Uterus (tissue), 2 donors: ENCODE results near the gene ADIRF.

Experiments used
- POLR2A ChIP-seq, 2 donors: fragments of 450-650 bp; IDR thresholded peaks; one replicate each; pipeline ENCODE4 v1.6.1; 2016; ENCODE audit warnings: antibody characterized with exemption in 2 of 2, mild to moderate bottlenecking in 1 of 2, moderate library complexity in 1 of 2
- TF ChIP-seq, protein P1 (sequence below), 4 experiments: fragments of 200-600 bp in 2 of 4; fragments of 450-650 bp in 2 of 4; sonication (generic) in 2 of 4; IDR thresholded peaks; one replicate each; pipeline ENCODE4 v1.5.1; 2016 to 2019; ENCODE audit warnings: antibody characterized with exemption in 4 of 4, mild to moderate bottlenecking in 2 of 4, moderate library complexity in 1 of 4

DNA sequence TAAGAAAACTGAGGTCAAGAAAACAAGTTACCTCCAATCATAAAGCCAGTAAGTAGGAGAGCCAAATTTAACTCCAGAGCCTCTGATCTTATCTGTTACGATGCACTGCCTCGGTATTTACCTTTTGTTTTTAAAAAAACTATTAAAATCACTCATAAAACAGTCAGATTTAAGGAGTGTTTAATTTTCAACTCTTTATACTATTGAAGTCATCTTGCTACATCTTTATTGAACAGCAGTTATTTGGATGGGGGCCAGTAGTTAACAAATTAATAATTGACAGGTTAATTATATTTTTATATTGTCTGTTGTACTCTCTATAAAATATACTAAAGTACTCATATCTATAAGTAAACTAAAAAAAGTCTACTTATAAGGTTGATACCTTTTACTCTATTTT, 24.6 kb downstream of the ADIRF start:
- no peak for TF ChIP-seq POLR2A (IDR thresholded peaks at IDR 0.05)
- TF ChIP-seq, protein P1, sequence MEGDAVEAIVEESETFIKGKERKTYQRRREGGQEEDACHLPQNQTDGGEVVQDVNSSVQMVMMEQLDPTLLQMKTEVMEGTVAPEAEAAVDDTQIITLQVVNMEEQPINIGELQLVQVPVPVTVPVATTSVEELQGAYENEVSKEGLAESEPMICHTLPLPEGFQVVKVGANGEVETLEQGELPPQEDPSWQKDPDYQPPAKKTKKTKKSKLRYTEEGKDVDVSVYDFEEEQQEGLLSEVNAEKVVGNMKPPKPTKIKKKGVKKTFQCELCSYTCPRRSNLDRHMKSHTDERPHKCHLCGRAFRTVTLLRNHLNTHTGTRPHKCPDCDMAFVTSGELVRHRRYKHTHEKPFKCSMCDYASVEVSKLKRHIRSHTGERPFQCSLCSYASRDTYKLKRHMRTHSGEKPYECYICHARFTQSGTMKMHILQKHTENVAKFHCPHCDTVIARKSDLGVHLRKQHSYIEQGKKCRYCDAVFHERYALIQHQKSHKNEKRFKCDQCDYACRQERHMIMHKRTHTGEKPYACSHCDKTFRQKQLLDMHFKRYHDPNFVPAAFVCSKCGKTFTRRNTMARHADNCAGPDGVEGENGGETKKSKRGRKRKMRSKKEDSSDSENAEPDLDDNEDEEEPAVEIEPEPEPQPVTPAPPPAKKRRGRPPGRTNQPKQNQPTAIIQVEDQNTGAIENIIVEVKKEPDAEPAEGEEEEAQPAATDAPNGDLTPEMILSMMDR (IDR thresholded peaks at IDR 0.05) = no peak
